ENCODE measurements around the gene LRRC26.

LRRC26 gene

GRCh38 chr9:137206602-137207001 lies 36.8 kb upstream of the LRRC26 start:
- no peaks in the 10 kb centered on the region for H3K9me3 ChIP-seq
- peak overlapping the region; percentile 4 for H3K27ac ChIP-seq
- H3K4me1 ChIP-seq (ENCODE audit: control insufficient read depth in 1 of 2, insufficient read depth in 1 of 2, low read depth in 1 of 2, low read length in 1 of 2) = peaks cover 35 to 38% of the 10 kb centered on the region in 2 experiments
- peak overlapping the region; percentile 94 to 99 for H3K4me3 ChIP-seq (ENCODE audit: low read depth in 1 of 2, low read length in 1 of 2)
- H3K36me3 ChIP-seq = no peaks in the 10 kb centered on the region
- H3K27me3 ChIP-seq = no peaks in the 10 kb centered on the region
- TF ChIP-seq, protein P1, sequence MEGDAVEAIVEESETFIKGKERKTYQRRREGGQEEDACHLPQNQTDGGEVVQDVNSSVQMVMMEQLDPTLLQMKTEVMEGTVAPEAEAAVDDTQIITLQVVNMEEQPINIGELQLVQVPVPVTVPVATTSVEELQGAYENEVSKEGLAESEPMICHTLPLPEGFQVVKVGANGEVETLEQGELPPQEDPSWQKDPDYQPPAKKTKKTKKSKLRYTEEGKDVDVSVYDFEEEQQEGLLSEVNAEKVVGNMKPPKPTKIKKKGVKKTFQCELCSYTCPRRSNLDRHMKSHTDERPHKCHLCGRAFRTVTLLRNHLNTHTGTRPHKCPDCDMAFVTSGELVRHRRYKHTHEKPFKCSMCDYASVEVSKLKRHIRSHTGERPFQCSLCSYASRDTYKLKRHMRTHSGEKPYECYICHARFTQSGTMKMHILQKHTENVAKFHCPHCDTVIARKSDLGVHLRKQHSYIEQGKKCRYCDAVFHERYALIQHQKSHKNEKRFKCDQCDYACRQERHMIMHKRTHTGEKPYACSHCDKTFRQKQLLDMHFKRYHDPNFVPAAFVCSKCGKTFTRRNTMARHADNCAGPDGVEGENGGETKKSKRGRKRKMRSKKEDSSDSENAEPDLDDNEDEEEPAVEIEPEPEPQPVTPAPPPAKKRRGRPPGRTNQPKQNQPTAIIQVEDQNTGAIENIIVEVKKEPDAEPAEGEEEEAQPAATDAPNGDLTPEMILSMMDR (IDR thresholded peaks at IDR 0.05) = no peak

GRCh38 chr9:137205126-137206069 lies 35.5 kb upstream of the LRRC26 start, which contains the start of the genes NDOR1 and TMEM203:
Gene NDOR1, plus strand, starts transcription at chr9:137205700. Its CDS starts 78 bp downstream, at chr9:137205778.
Gene TMEM203, minus strand, starts transcription at chr9:137205648. Its CDS starts 234 bp downstream, at chr9:137205414.
- no peaks in the 10 kb centered on the region for H3K9me3 ChIP-seq
- no peaks in the 10 kb centered on the region for H3K36me3 ChIP-seq
- peak within 1 kb of the TSS; percentile 94 to 99 for H3K4me3 ChIP-seq (ENCODE audit: low read depth in 1 of 2, low read length in 1 of 2)
- no peaks in the 10 kb centered on the region for H3K27me3 ChIP-seq
- TF ChIP-seq, protein P1 (IDR thresholded peaks at IDR 0.05) = no peak
- H3K4me1 ChIP-seq (ENCODE audit: control insufficient read depth in 1 of 2, insufficient read depth in 1 of 2, low read depth in 1 of 2, low read length in 1 of 2) = peaks cover 41 to 45% of the 10 kb centered on the region in 2 experiments
- peak within 1 kb of the TSS; percentile 88 for H3K27ac ChIP-seq

DNA sequence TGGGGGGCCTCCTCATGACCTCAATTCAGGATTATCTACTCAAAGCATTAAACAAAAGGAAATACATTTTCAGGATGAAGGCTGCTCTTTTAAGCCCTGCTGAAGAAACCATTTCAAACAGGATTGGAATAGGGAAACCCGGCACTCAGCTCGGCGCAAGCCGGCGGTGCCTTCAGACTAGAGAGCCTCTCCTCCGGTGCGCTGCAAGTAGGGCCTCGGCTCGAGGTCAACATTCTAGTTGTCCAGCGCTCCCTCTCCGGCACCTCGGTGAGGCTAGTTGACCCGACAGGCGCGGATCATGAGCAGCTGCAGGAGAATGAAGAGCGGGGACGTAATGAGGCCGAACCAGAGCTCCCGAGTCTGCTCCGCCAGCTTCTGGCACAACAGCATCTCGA lies 34.9 kb upstream of the LRRC26 start:
- peaks cover 3% of the 10 kb centered on the region for H3K27me3 ChIP-seq
- TF ChIP-seq, protein P1 (IDR thresholded peaks at IDR 0.05) = no peak
- peaks cover 43 to 47% of the 10 kb centered on the region in 2 experiments for H3K4me1 ChIP-seq (ENCODE audit: control insufficient read depth in 1 of 2, insufficient read depth in 1 of 2, low read depth in 1 of 2, low read length in 1 of 2)
- peak overlapping the region; percentile 94 to 99 for H3K4me3 ChIP-seq (ENCODE audit: low read depth in 1 of 2, low read length in 1 of 2)
- H3K9me3 ChIP-seq = no peaks in the 10 kb centered on the region
- no peaks in the 10 kb centered on the region for H3K36me3 ChIP-seq
- peak overlapping the region; percentile 88 for H3K27ac ChIP-seq

GRCh38 chr9:137202966-137203365 lies 33.1 kb upstream of the LRRC26 start:
- Histone ChIP-seq H3K4me1 (ENCODE audit: control insufficient read depth in 1 of 2, insufficient read depth in 1 of 2, low read depth in 1 of 2, low read length in 1 of 2) (peaks cover 51 to 52% of the 10 kb centered on the region in 2 experiments), H3K4me3 (ENCODE audit: low read depth in 1 of 2, low read length in 1 of 2) (no peak overlapping the region), H3K9me3 (no peaks in the 10 kb centered on the region), H3K27ac (no peak overlapping the region), H3K36me3 (no peaks in the 10 kb centered on the region), H3K27me3 (peaks cover 15% of the 10 kb centered on the region)
- TF ChIP-seq, protein P1 (IDR thresholded peaks at IDR 0.05) = no peak

DNA sequence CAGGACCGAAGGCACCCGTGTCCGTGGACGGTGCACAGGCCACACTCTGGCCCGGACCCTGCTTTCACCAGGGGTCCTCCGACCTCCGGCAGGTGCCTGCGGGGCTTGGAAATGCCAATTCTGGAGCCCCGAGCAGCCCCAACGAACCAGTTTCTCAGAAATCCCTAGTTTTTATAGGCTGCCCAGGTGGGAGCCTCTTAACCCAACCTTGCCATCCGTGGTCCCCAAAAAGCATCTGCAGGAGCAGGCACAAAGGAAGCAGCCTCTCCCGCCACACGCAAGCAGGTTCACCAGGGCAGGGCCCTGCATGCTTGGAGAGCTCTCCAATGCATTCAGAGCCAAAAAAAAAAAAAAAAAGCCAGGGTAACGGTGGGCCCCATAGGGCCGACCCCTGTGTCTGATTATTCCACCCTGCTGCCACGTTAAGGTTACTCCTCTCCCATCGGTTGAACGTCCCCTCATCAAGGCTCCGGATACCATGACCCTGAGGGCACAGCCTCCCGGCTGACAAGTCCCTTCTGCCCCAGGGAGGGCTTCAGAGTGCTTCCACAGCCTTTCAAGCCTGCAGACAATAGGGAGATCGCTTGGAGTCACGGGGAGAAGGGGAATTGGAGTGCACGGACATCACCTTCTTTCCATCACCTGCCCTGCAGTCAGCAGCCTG lies 31.5 kb upstream of the LRRC26 start:
- Histone ChIP-seq H3K27me3 (peaks cover 15% of the 10 kb centered on the region), H3K36me3 (no peaks in the 10 kb centered on the region), H3K4me3 (ENCODE audit: low read depth in 1 of 2, low read length in 1 of 2) (peak overlapping the region; percentile 77 to 93), H3K9me3 (no peaks in the 10 kb centered on the region), H3K27ac (peak overlapping the region; percentile 87), H3K4me1 (ENCODE audit: control insufficient read depth in 1 of 2, insufficient read depth in 1 of 2, low read depth in 1 of 2, low read length in 1 of 2) (peaks cover 36 to 37% of the 10 kb centered on the region in 2 experiments)
- TF ChIP-seq, protein P1 (IDR thresholded peaks at IDR 0.05) = no peak
